ENCODE data around the gene FANCG. TPM values are rescaled to one million over a fixed set of nuclear protein-coding genes. Genes with fewer than 3 reads are reported as not detected.

The FANCG gene
- total RNA-seq, 4 donors from 2014 or later, result 2.2 to 9.4 (median 4.3) TPM

GRCh38 chr9:35076848-35077247 lies 2.9 kb downstream of the FANCG start:
- H3K9me3 ChIP-seq, result no peaks in the 10 kb centered on the region
- H3K36me3 ChIP-seq, result peaks cover 0 to 32% (median 14%) of the 10 kb centered on the region in 4 donors
- H3K4me3 ChIP-seq, result no peak overlapping the region
- H3K27me3 ChIP-seq, result no peaks in the 10 kb centered on the region
- WGBS, result 97% methylated on average over 4 of the region's 4 CpGs
- TF ChIP-seq CTCF (IDR thresholded peaks at IDR 0.05) (no peak), EP300 (IDR thresholded peaks at IDR 0.05) (no peak), POLR2A (IDR thresholded peaks at IDR 0.05; ENCODE audit: low read depth) (no peak), POLR2AphosphoS5 (IDR thresholded peaks at IDR 0.05) (no peak)
- H3K4me1 ChIP-seq, result peaks cover 17 to 37% (median 26%) of the 10 kb centered on the region in 4 donors
- no peak for DNase-seq (ENCODE audit: extremely low spot score)
- H3K27ac ChIP-seq (replicated peaks in 1 of 4), result no peak overlapping the region
- intact Hi-C loops (cut with DNase I), result no loop called here

- no peaks in the 10 kb centered on the region for H3K9me3 ChIP-seq
- no peak overlapping the region for H3K27ac ChIP-seq (replicated peaks in 1 of 4)
- intact Hi-C loops (cut with DNase I), result no loop called here
- no peak overlapping the region for H3K4me3 ChIP-seq
- WGBS, result 94% methylated on average over 3 of the region's 4 CpGs
- TF ChIP-seq EP300 (IDR thresholded peaks at IDR 0.05) (no peak), POLR2A (IDR thresholded peaks at IDR 0.05; ENCODE audit: low read depth) (no peak), POLR2AphosphoS5 (IDR thresholded peaks at IDR 0.05) (no peak), CTCF (IDR thresholded peaks at IDR 0.05) (no peak)
- H3K4me1 ChIP-seq, result peaks cover 22 to 41% (median 33%) of the 10 kb centered on the region in 4 donors
- H3K27me3 ChIP-seq, result no peaks in the 10 kb centered on the region
- no peak for DNase-seq (ENCODE audit: extremely low spot score)
- H3K36me3 ChIP-seq, result peaks cover 0 to 32% (median 14%) of the 10 kb centered on the region in 4 donors
Observed at GRCh38 chr9:35075358-35075757, 4.4 kb downstream of the FANCG start.

- intact Hi-C loops (cut with DNase I), result loop anchor here (5.0 kb wide), 1 partner anchor 87 kb away; the partner anchor contains the start of gene DNAJB5
- Histone ChIP-seq H3K36me3 (peaks cover 0 to 32% (median 14%) of the 10 kb centered on the region in 4 donors), H3K27ac (replicated peaks in 1 of 4) (no peak overlapping the region), H3K27me3 (no peaks in the 10 kb centered on the region), H3K9me3 (no peaks in the 10 kb centered on the region), H3K4me3 (no peak overlapping the region), H3K4me1 (peaks cover 28 to 45% (median 37%) of the 10 kb centered on the region in 4 donors)
- DNase-seq (ENCODE audit: extremely low spot score), result no peak
- TF ChIP-seq EP300 (IDR thresholded peaks at IDR 0.05) (no peak), POLR2AphosphoS5 (IDR thresholded peaks at IDR 0.05) (no peak), POLR2A (IDR thresholded peaks at IDR 0.05; ENCODE audit: low read depth) (no peak), CTCF (IDR thresholded peaks at IDR 0.05) (no peak)
- WGBS, result 96% methylated on average over 8 of the region's 8 CpGs
Observed at GRCh38 chr9:35074791-35075190, 5.0 kb downstream of the FANCG start.

- DNase-seq (ENCODE audit: extremely low spot score), result no peak
- no peak overlapping the region for H3K27ac ChIP-seq (replicated peaks in 1 of 4)
- WGBS, result 100% methylated on average over 6 of the region's 6 CpGs
- no peaks in the 10 kb centered on the region for H3K27me3 ChIP-seq
- H3K4me1 ChIP-seq, result peaks cover 31 to 48% (median 40%) of the 10 kb centered on the region in 4 donors
- H3K9me3 ChIP-seq, result no peaks in the 10 kb centered on the region
- no peak for TF ChIP-seq POLR2AphosphoS5 (IDR thresholded peaks at IDR 0.05)
- TF ChIP-seq CTCF (IDR thresholded peaks at IDR 0.05), result no peak
- no peak for TF ChIP-seq POLR2A (IDR thresholded peaks at IDR 0.05; ENCODE audit: low read depth)
- TF ChIP-seq EP300 (IDR thresholded peaks at IDR 0.05), result no peak
- H3K36me3 ChIP-seq, result peaks cover 0 to 32% (median 14%) of the 10 kb centered on the region in 4 donors
- H3K4me3 ChIP-seq, result no peak overlapping the region
- intact Hi-C loops (cut with DNase I), result loop anchor here (5.0 kb wide), 1 partner anchor 87 kb away; the partner anchor contains the start of gene DNAJB5
Observed at GRCh38 chr9:35074141-35074540, 5.6 kb downstream of the FANCG start.

- peak overlapping the region; percentile 98 to 100 (median 100) for H3K27ac ChIP-seq (replicated peaks in 1 of 4)
- peak overlapping the region in 3 of 4 donors; percentile 85 to 96 (median 89) for H3K4me3 ChIP-seq
Observed at GRCh38 chr9:35073279-35073612, 6.5 kb downstream of the FANCG start.

More at GRCh38 chr9:35073279-35073612, 6.5 kb downstream of the FANCG start:
- no peak for DNase-seq (ENCODE audit: extremely low spot score)
- WGBS, result 100% methylated on average over 2 of the region's 2 CpGs
- Histone ChIP-seq H3K27me3 (no peaks in the 10 kb centered on the region), H3K4me1 (peaks cover 31 to 48% (median 40%) of the 10 kb centered on the region in 4 donors), H3K9me3 (no peaks in the 10 kb centered on the region), H3K36me3 (peaks cover 0 to 32% (median 14%) of the 10 kb centered on the region in 4 donors)
- TF ChIP-seq POLR2AphosphoS5 (IDR thresholded peaks at IDR 0.05) (no peak), POLR2A (IDR thresholded peaks at IDR 0.05; ENCODE audit: low read depth) (no peak), CTCF (IDR thresholded peaks at IDR 0.05) (no peak), EP300 (IDR thresholded peaks at IDR 0.05) (no peak)
- intact Hi-C loops (cut with DNase I), result loop anchor here (5.0 kb wide), 1 partner anchor 86 kb away; the partner anchor contains the start of gene DNAJB5
